ENCODE measurements around the gene NEAT1. TPM values are rescaled to one million over a fixed set of nuclear protein-coding genes. Genes with fewer than 3 reads are reported as not detected.

NEAT1 gene
- total RNA-seq, 1 donor from 2014 or later = 269 TPM

DNA sequence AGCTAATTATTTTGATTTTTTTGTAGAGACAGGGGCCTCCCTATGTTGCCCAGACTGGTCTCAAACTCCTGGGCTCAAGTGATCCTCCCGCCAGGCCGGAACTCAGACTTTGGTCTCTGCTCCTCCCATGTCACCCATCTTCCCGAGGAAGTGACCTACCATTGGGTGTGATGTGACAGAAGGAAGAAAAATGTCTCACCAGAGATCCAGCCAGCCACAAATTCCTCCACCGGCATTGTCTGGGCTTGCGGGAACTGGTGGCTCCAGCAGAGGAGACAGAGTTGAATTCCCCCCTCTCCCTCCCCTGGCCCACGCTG, 40.9 kb upstream of the NEAT1 start:
- no peak for DNase-seq (ENCODE audit: low spot score in 2 of 2, unreplicated experiment in 2 of 2)
- peak overlapping the region; percentile 52 for H3K4me3 Mint-ChIP-seq
- TF ChIP-seq, protein P1, sequence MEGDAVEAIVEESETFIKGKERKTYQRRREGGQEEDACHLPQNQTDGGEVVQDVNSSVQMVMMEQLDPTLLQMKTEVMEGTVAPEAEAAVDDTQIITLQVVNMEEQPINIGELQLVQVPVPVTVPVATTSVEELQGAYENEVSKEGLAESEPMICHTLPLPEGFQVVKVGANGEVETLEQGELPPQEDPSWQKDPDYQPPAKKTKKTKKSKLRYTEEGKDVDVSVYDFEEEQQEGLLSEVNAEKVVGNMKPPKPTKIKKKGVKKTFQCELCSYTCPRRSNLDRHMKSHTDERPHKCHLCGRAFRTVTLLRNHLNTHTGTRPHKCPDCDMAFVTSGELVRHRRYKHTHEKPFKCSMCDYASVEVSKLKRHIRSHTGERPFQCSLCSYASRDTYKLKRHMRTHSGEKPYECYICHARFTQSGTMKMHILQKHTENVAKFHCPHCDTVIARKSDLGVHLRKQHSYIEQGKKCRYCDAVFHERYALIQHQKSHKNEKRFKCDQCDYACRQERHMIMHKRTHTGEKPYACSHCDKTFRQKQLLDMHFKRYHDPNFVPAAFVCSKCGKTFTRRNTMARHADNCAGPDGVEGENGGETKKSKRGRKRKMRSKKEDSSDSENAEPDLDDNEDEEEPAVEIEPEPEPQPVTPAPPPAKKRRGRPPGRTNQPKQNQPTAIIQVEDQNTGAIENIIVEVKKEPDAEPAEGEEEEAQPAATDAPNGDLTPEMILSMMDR (IDR thresholded peaks at IDR 0.05; ENCODE audit: unreplicated experiment) = no peak
- no peaks in the 10 kb centered on the region for H3K36me3 Mint-ChIP-seq
- H3K27ac Mint-ChIP-seq = peak overlapping the region; percentile 99
- H3K9me3 Mint-ChIP-seq = no peaks in the 10 kb centered on the region
- no peaks in the 10 kb centered on the region for H3K27me3 Mint-ChIP-seq (ENCODE audit: low read depth)
- H3K4me1 Mint-ChIP-seq = peaks cover 34% of the 10 kb centered on the region

DNA sequence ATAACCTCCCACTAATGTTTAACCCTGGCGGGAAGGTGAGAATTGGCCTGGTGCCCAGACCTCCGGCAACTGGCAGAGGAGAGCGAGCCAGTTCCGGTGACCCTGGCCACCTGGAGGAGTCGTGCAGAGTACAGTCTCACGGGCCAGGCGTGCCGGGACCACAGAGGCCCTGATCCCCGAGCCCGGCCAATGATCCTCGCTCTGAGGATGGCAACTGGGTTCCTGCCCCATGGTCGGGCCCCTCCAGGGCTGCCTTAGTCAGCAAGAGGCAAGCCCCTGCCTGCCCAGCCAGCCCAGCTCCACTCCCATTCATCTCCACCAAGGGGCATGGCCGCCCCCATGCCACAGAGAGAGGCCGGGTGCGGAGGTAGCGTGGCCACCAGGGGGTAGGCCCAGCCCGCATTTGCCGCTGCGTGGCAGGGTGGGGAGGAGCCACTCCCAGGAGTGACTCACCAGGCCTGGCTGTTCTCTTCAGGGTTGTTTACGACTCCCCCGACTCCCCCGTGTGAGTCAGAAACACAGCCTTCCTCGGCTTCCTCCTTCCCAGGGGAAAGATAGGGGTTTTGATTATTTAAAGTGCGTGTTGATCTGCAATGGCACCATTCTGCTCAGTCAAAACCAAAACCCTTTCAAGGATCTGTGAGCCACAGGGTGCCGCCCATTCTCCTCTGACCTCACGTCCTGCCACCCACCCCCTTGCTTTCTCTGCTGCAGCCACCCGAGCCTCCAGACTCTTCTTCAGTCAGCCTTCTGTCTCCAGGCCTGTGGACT, 40.4 kb upstream of the NEAT1 start, which contains the start of gene SLC25A45:
Gene SLC25A45, minus strand, starts transcription at position 614 of the 771 bp plus-strand sequence. CDS start 695 bp downstream, outside the sequence.
- Mint-ChIP-seq H3K36me3 (no peaks in the 10 kb centered on the region), H3K27ac (peak within 1 kb of the TSS; percentile 99), H3K4me1 (peaks cover 38% of the 10 kb centered on the region), H3K4me3 (peak within 1 kb of the TSS; percentile 52), H3K9me3 (no peaks in the 10 kb centered on the region), H3K27me3 (ENCODE audit: low read depth) (no peaks in the 10 kb centered on the region)
- peak; percentile 81 to 90 for DNase-seq (ENCODE audit: low spot score in 2 of 2, unreplicated experiment in 2 of 2)
- TF ChIP-seq, protein P1 (IDR thresholded peaks at IDR 0.05; ENCODE audit: unreplicated experiment) = peak; percentile 80

- H3K4me3 Mint-ChIP-seq = peak overlapping the region; percentile 52
- peaks cover 38% of the 10 kb centered on the region for H3K4me1 Mint-ChIP-seq
- TF ChIP-seq, protein P1 (IDR thresholded peaks at IDR 0.05; ENCODE audit: unreplicated experiment) = no peak
- no peak for DNase-seq (ENCODE audit: low spot score in 2 of 2, unreplicated experiment in 2 of 2)
- H3K9me3 Mint-ChIP-seq = no peaks in the 10 kb centered on the region
- no peaks in the 10 kb centered on the region for H3K36me3 Mint-ChIP-seq
- no peaks in the 10 kb centered on the region for H3K27me3 Mint-ChIP-seq (ENCODE audit: low read depth)
- peak overlapping the region; percentile 99 for H3K27ac Mint-ChIP-seq
Observed at GRCh38 chr11:65382804-65383368, 39.7 kb upstream of the NEAT1 start.

DNA sequence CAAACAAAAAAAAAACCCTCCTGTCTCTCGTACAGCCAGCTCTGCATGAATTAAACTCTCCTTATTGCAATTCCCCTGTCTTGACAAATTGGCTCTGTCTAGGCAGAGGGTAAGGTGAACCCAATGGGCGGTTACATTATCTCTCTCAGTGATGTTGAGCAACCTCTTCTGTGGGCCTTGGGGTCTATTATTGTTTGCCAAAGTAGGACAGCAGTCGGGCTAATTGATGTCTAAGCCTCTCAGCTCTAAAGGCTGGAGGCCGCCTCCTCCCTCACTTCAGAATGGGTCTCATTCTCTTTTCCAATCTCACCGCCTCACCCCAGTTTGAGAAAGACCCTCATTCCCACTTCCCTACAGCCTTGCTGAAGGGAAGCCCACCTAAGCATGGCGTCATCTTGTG, 38.8 kb upstream of the NEAT1 start:
- H3K4me3 Mint-ChIP-seq = peak overlapping the region; percentile 9
- TF ChIP-seq, protein P1 (IDR thresholded peaks at IDR 0.05; ENCODE audit: unreplicated experiment) = no peak
- peaks cover 43% of the 10 kb centered on the region for H3K4me1 Mint-ChIP-seq
- H3K9me3 Mint-ChIP-seq = no peaks in the 10 kb centered on the region
- no peak for DNase-seq (ENCODE audit: low spot score in 2 of 2, unreplicated experiment in 2 of 2)
- peak overlapping the region; percentile 91 for H3K27ac Mint-ChIP-seq
- H3K27me3 Mint-ChIP-seq (ENCODE audit: low read depth) = no peaks in the 10 kb centered on the region
- no peaks in the 10 kb centered on the region for H3K36me3 Mint-ChIP-seq

GRCh38 chr11:65384301-65384889, 38.2 kb upstream of the NEAT1 start:
- H3K27ac Mint-ChIP-seq = peak overlapping the region; percentile 91
- H3K36me3 Mint-ChIP-seq = no peaks in the 10 kb centered on the region
- no peak for DNase-seq (ENCODE audit: low spot score in 2 of 2, unreplicated experiment in 2 of 2)
- peaks cover 48% of the 10 kb centered on the region for H3K4me1 Mint-ChIP-seq
- TF ChIP-seq, protein P1 (IDR thresholded peaks at IDR 0.05; ENCODE audit: unreplicated experiment) = no peak
- H3K27me3 Mint-ChIP-seq (ENCODE audit: low read depth) = no peaks in the 10 kb centered on the region
- no peak overlapping the region for H3K4me3 Mint-ChIP-seq
- H3K9me3 Mint-ChIP-seq = no peaks in the 10 kb centered on the region
